Measurements from ENCODE around the gene SNAPIN. TPM values are rescaled to one million over a fixed set of nuclear protein-coding genes. Genes with fewer than 3 reads are reported as not detected.
A peak's percentile ranks its signal among the peaks of the same experiment; 100 is the strongest.

SNAPIN gene
- total RNA-seq, 1 experiment from 2014 or later: 39.1 TPM

DNA sequence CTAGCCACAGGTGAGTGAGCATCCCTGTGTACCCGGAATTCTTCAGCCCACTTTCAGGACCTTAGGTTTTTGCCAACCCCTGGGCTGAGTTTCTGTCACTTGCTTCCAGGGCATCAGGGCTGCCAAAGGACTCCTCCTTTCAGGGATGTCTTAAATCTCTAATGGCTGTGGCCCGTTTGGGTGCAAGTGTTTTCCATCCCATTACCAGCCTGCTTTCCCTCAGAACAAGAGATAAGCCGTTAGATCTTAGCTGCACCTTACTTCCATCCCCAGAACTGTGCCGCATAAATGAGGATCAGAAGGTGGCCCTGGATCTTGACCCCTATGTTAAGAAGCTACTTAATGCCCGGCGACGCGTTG is 652 bp downstream of the SNAPIN start:
- no peak for TF ChIP-seq ELF1 (IDR thresholded peaks at IDR 0.05; ENCODE audit: borderline replicate concordance, low read depth)
- TF ChIP-seq EGR1 (IDR thresholded peaks at IDR 0.05; ENCODE audit: low read depth): no peak
- TF ChIP-seq, protein P1, sequence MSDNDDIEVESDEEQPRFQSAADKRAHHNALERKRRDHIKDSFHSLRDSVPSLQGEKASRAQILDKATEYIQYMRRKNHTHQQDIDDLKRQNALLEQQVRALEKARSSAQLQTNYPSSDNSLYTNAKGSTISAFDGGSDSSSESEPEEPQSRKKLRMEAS (IDR thresholded peaks at IDR 0.05): no peak
- TF ChIP-seq POLR2AphosphoS5 (IDR thresholded peaks at IDR 0.05; ENCODE audit: low read depth, low read length): no peak
- TF ChIP-seq POLR2A (IDR thresholded peaks at IDR 0.05; ENCODE audit: borderline replicate concordance, extremely low read depth, insufficient read depth, insufficient read length): no peak
- no peak for TF ChIP-seq EZH2 (IDR thresholded peaks at IDR 0.05)
- no peak for TF ChIP-seq CBX3 (IDR thresholded peaks at IDR 0.05; ENCODE audit: low read depth)
- no peak for TF ChIP-seq SIN3A (IDR thresholded peaks at IDR 0.05; ENCODE audit: low read depth)
- no peak for TF ChIP-seq YY1 (IDR thresholded peaks at IDR 0.05; ENCODE audit: extremely low read depth, insufficient replicate concordance, low read depth, low read length)
- no peak for TF ChIP-seq FOSL1 (IDR thresholded peaks at IDR 0.05; ENCODE audit: low read depth)
- TF ChIP-seq, protein P2, sequence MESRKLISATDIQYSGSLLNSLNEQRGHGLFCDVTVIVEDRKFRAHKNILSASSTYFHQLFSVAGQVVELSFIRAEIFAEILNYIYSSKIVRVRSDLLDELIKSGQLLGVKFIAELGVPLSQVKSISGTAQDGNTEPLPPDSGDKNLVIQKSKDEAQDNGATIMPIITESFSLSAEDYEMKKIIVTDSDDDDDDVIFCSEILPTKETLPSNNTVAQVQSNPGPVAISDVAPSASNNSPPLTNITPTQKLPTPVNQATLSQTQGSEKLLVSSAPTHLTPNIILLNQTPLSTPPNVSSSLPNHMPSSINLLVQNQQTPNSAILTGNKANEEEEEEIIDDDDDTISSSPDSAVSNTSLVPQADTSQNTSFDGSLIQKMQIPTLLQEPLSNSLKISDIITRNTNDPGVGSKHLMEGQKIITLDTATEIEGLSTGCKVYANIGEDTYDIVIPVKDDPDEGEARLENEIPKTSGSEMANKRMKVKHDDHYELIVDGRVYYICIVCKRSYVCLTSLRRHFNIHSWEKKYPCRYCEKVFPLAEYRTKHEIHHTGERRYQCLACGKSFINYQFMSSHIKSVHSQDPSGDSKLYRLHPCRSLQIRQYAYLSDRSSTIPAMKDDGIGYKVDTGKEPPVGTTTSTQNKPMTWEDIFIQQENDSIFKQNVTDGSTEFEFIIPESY (IDR thresholded peaks at IDR 0.05; ENCODE audit: extremely low read depth, insufficient replicate concordance, low read length): no peak
- TF ChIP-seq RAD21 (IDR thresholded peaks at IDR 0.05; ENCODE audit: low read depth): no peak
- no peak for TF ChIP-seq CEBPB (IDR thresholded peaks at IDR 0.05; ENCODE audit: low read depth)
- TF ChIP-seq, protein P3, sequence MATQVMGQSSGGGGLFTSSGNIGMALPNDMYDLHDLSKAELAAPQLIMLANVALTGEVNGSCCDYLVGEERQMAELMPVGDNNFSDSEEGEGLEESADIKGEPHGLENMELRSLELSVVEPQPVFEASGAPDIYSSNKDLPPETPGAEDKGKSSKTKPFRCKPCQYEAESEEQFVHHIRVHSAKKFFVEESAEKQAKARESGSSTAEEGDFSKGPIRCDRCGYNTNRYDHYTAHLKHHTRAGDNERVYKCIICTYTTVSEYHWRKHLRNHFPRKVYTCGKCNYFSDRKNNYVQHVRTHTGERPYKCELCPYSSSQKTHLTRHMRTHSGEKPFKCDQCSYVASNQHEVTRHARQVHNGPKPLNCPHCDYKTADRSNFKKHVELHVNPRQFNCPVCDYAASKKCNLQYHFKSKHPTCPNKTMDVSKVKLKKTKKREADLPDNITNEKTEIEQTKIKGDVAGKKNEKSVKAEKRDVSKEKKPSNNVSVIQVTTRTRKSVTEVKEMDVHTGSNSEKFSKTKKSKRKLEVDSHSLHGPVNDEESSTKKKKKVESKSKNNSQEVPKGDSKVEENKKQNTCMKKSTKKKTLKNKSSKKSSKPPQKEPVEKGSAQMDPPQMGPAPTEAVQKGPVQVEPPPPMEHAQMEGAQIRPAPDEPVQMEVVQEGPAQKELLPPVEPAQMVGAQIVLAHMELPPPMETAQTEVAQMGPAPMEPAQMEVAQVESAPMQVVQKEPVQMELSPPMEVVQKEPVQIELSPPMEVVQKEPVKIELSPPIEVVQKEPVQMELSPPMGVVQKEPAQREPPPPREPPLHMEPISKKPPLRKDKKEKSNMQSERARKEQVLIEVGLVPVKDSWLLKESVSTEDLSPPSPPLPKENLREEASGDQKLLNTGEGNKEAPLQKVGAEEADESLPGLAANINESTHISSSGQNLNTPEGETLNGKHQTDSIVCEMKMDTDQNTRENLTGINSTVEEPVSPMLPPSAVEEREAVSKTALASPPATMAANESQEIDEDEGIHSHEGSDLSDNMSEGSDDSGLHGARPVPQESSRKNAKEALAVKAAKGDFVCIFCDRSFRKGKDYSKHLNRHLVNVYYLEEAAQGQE (IDR thresholded peaks at IDR 0.05; ENCODE audit: low read depth): no peak
- no peak for TF ChIP-seq ZNF274 (IDR thresholded peaks at IDR 0.05; ENCODE audit: low read depth, low read length)
- peak overlapping the region; percentile 73 to 88 for H3K4me3 ChIP-seq (replicated peaks in 1 of 2; ENCODE audit: low read depth in 1 of 2, low read length in 2 of 2)
- H3K9ac ChIP-seq (ENCODE audit: low read length): peak overlapping the region; percentile 67
- H3K4me2 ChIP-seq (ENCODE audit: low read length): peak overlapping the region; percentile 79
- no peaks in the 10 kb centered on the region for H3K27me3 ChIP-seq (ENCODE audit: insufficient read depth, low read length)
- peaks cover 28 to 33% of the 10 kb centered on the region in 2 experiments for H3K36me3 ChIP-seq (ENCODE audit: control insufficient read depth in 1 of 2, insufficient read depth in 2 of 2, low read length in 2 of 2)
- peaks cover 16% of the 10 kb centered on the region for H3K79me2 ChIP-seq (ENCODE audit: insufficient read depth, low read length)
- DNase-seq (ENCODE audit: low read depth, low spot score) (no peak), ATAC-seq (no peak)
- ChIA-PET RAD21 (ENCODE audit: low non-redundant PET in 1 of 2, low total read pairs in 2 of 2, uncharacterized antibody in 2 of 2, unreplicated experiment in 2 of 2) (no interaction called here), POLR2A (interaction anchor here (0.9 to 1.7 kb wide), 5 partner anchors 9 to 116 kb away, joined by 3 to 8 read pairs (median 3); partner anchors contain the start of genes CHTOP and SLC27A3), CTCF (interaction anchor here (1.6 kb wide), 1 partner anchor 87 kb away, joined by 5 read pairs; no protein-coding TSS in a partner anchor)
- H3K9me2 ChIP-seq (ENCODE audit: insufficient read depth): no peaks in the 10 kb centered on the region
- H4K20me1 ChIP-seq (ENCODE audit: insufficient read depth): no peaks in the 10 kb centered on the region; the same call in 1 of the 2 replicates
- intact Hi-C loops (cut with micrococcal nuclease): no loop called here
- H3K4me1 ChIP-seq (ENCODE audit: control insufficient read depth in 1 of 2, insufficient read depth in 2 of 2, low read length in 2 of 2): peaks cover 10 to 22% of the 10 kb centered on the region in 2 experiments; a peak in 3 of 4 replicates
- H3K9me3 ChIP-seq (ENCODE audit: control insufficient read depth in 1 of 2, insufficient read depth in 1 of 2, low read depth in 1 of 2, low read length in 2 of 2): no peaks in the 10 kb centered on the region
- no peak overlapping the region for H2AFZ ChIP-seq (ENCODE audit: low read depth, low read length, poor library complexity, severe bottlenecking)
- BruUV-seq (replicated peaks): no TSS peak
- H3K27ac ChIP-seq (ENCODE audit: low read depth, low read length): peak overlapping the region; percentile 80; the same call in 1 of the 2 replicates
